Hematopoietic multipotent progenitor cell treated with erythropoietin and hydrocortisone succinate and interleukin-3 and kit ligand, for 17 days (in vitro differentiated cells): Measurements from ENCODE around the gene RHBDF2.
"Not testable (repeated sequence)": the region's sequence is repeated elsewhere in the genome, so short reads cannot be mapped to it uniquely, and the experiment has no call there.

Experiments
- DNase-seq: peaks from one replicate; pipeline ENCODE4 v3.0.0-alpha.2; 2015; ENCODE audit warnings: low spot score

Gene RHBDF2

DNA sequence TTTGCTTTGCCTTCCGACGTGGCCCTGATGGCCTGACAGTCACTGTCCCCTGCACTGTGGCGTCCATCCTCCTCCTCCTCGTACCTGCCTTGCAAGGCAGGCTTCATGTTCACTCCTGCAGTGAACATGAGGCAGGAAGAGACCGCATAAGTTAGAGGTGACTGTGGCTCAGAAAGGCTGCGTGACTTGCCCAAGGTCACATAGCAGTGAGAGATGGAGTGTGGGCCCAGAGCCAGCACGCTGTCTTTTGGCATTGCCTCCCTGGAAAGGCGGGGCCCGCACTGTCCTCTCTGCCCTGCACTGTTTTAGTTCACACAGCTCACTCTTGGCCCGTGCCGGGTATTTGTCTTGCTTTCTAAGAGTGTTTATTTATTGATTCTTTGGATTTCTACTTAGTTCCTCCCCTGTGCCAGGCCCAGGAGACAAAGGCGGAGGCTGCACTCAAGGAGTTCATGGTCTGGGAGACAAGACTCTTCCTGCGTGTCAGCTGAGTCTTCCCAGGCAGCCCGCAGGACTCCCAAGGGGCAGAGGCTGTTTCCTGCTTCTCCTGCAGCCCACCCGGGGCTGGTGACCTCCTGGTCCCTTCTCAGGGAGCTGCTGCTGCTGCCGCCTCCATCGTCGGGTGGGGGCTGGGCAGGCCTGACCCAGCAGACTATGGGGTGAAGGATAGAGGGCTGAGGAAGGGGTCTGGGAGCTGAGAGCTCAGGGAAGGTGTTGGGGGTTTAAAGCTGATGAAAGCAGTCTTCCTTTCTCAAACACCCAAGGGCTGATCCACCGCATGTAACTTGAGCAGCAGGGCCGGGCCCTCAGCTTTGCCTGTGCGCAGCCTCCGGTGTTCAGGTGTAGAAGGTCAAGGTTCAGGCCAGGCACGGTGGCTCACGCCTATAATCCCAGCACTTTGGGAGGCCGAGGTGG, 23.6 kb upstream of the RHBDF2 start:
- DNase-seq: no peak

DNA sequence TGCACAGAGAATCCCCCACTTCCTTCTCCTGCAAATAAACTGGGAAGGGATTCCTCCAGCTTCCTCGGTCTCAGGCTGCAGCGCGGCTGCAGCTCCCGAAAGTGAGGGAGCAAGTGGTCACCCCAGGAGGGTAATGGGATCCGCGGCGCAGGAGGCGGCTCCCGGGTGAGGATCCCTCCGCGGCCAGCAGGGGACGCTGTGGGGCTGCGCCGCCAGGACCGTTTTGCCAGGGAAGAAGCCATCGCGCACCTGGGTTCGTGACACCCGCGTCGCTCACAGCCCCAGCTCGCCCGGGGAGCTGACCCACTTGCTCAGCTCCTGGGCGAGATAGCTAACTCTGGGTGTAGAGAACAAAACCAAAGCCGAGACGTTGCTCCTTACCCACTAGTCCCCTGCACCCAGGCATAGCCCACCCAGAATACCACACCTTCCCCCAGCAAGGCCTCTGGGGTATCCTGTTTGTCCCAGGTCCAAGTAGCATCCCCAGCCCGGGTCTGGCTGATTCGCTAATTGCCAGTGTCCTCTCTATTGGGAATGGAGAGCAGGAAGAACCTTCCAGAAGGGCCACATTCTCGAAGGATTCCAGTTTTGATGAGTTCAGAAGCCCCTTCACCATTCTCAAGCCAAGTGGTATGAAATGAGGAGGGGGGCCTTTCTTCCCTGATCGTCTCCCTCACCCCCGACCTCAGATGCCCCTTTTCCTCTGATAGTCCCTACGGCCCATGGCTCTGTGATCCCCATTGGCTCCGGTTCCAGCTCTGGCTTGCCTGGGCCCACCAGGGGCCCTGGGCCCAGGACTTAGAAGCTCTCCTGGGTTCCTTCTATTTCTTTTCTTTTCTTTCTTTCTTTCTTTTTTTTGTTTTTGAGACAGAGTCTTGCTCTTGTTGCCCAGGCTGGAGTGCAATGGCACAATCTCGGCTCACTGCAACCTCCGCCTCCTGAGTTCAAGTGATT, 22.1 kb upstream of the RHBDF2 start:
- peak; percentile 75 for DNase-seq

DNA sequence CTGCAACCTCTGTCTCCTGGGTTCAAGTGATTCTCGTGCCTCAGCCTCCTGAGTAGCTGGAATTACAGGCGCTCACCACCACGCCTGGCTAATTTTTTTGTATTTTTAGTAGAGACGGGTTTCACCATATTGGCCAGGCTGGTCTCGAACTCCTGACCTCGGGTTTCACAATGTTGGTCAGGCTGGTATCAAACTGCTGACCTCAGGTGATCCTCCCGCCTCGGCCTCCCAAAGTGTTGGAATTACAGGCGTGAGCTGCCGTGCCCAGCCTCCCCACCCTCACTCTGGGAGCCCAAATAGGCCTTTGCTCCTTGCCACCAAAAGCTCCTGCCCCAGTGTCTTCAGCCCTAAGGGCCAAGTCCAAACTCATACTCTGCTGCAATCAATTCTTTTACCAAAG, 20.5 kb upstream of the RHBDF2 start:
- not testable (repeated sequence) for DNase-seq

DNA sequence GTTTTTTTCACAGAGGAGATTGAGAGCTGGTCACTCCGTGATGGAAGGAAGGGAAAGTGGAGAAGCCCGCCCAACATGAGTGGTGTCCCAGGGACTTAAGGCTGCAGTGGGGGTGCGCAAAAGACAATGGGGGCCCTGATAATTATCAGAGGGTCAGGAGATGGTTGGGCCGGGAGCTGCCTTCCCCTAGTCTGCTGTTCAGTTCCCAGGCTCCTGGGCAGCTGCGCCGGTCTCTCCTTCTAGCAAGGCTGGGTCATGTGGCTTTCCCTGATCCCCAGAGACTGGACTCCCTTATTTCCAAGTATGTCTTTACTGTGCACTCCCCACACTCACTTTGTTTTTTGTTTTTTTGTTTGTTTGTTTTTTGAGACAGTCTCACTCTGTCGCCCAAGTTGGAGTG, 20.0 kb upstream of the RHBDF2 start:
- no peak for DNase-seq

DNA sequence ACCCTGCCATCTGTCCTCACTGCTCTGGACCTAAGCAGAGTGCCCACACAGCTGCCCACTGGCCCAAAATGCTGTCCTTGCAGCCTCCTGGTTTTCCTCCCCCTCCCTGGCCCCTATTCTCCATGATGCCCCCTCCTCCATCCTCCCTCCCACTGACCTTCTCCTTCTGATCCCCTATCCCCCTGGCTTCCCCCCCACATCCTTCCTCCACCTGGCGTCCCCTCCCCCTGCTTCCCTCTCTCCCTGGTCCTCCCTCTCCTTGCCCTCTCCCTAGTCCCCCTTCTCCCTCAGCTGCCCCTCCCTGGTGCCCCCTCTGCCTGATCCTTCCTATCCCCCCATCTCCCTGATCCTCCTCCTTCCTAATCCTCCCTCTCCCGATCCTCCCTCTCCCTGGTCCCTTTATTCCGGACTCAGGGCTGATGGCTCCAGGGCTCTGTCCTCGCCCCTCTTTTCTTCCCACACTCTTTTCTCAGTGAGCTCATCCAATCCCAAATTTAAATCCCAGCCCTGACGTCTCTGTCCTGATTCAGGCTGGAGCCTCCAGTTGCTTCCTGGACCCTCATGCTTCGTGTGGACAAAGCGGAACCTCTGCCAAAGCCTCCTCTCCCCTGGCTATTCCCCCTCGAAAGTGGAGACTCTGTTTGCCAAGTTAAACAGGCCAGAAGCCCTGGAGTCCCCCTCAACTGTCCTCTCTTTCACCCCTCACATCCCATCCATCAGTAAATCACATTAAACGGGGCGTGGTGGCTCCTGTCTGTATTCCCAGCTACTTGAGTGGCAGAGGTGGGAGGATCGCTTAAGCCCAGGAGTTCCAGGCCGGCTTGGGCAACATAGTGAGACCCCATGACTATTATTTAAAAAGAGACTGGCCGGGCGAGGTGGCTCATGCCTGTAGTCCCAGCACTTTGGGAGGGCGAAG, 18.1 kb upstream of the RHBDF2 start:
- no peak for DNase-seq

DNA sequence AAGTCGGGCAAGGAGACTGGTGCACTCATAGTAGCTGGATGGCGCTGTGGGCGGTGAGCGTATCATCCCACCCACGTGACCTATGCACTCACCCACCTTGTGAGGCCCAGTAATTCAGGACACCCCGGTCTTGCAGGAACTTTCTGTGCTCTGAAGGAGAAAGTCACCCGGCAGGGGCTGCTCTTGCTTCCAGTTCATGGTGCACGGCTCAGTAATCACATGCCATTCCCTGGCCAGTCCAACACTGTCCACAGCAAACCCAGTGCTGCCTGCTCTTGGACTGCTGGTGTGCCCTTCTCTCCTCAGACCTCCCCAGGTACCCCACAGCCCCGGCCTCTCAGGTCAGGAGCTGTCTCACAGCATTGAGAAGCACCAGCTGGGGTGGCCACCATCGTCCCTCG, 16.4 kb upstream of the RHBDF2 start:
- no peak for DNase-seq

DNA sequence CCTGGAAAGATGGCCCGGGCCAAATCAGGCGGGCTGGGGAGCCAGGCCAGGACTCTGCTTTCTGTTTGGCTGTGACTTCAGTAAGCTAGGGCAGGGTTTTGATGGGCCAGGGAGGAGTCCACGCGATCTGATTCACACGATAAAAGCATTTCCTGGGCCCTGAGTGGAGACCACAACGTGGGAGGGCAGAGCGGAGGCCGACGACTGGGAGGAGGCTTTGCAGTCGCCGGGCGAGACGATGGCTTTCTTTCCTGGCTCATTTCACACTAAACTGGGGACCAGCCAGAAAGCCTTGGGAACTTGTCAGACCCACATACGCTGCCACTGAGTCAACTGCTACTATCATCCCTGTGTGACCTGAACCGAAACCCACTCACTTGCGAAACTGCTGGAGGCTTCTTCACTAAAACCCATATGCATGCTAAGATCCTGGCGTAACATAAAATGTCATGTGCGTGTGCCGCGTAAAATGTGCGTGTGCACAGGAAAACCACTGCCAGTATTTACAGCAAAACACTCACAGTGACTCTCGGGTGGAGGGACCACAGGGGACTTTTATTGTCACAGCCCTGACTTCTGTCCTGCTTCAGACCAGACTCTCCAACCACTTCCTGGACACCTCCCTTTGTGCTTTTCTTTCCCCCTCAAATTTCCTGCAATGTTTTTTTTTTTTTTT, 14.2 kb upstream of the RHBDF2 start:
- no peak for DNase-seq

DNA sequence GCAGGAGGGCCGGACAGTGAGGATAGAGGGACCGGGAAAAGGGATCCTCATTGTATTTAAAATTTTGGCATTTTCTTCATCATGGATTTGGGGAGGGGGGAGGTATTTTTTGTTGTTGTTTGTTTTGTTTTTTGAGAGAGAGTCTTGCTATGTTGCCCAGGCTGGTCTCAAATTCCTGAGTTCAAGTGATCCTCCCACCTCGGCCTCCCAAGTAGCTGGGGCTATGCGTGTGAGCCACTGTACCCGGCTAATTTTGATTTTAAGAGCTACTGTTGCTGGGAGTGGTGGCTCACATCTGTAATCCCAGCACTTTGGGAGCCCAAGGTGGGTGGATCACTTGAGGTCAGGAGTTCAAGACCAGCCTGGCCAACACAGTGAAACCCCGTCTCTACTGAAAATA, 13.1 kb upstream of the RHBDF2 start:
- DNase-seq: not testable (repeated sequence)

DNA sequence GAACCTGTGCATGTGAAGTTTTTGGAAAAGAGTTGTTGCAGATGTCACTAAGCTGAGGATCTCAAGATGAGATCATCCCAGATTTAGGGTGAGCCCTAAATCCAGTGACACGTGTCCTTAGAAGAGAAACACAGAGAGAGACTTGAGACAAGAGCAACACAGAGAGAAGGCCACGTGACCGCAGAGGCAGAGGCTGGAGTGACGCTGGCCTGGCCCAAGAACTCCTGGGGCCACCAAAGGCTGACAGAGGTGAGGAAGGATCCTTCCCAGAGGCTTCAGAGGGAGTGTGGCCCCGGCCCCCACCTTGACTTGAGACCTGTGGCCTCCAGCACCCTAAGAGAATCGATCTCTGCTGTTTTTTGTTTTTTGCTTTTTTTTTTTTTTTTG, 12.1 kb upstream of the RHBDF2 start:
- DNase-seq: no peak

DNA sequence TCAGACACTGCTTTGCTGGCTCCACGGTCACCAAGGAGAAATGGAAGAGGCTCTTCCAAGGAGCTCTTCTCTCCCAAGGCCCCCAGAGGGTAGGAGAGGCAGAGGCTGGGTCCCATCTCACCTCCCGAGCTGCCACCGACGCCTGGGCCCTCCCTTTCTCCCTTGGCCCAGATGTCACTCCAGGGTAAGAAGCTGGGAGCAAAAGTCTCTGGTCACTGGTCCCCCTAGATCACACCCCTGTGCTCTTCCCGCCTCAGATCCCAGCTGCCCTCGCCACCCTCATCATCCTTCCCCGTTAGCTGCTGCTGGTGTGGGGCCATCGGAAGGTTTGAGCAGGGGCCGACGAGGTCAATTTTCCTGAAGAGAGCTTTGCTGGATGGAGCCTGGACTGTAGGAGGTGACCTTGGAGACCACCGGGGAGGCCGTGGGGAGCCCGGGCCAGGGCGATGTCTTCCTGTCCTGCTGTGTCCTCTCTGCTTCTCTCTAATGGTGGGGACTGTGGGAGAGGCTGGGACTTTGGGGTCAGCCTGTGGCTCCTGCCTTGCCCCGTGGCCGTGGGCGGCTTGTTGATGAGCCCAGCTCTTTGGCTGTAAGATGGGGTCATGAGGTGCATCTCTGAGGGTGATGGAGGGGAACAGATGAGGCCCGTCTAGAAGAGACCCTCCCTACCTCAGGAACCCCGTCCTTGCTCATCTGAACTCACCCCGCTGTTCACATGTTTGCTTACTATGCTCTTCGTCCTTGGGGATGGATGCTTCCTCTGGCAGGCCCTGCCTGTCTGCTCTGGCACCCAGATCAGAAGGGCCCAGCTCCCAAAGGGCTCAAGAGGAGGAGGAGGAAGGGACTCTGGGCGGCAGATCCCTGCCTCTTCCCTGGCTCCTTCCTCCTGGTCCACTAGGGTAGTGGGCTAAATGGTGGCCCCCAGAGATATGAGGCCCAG, 11.4 kb upstream of the RHBDF2 start:
- DNase-seq: no peak

DNA sequence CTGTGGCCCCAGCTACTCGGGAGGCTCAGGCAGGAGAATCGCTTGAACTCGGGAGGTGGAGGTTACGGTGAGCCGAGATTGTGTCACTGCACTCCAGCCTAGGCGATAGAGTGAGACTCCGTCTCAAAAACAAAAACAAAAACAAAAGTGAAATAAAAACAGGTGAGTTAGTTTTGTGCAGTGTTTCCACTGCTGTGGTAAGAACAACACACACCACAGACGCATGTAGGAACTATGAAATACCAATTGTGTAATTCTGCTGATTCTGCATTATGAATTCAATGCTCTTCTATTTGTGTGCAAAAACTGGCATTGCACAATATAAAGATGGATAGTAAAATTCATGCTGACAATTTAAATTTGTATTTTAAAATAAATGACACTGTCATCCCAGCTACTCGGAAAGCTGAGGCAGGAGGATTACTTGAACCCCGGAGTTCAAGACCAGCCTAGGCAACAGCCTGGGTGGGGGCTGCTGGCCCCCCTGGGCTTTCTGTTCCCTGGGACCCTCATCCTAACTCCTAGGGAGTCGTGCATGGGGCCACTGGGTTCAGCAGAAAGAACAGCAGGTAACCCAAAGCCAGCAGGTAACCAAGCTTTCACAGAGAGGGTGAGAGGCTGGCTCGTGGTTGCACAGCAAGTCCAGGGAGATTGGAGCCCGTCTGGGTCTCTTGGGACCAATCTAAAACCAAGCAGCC, 10.6 kb upstream of the RHBDF2 start:
- no peak for DNase-seq

DNA sequence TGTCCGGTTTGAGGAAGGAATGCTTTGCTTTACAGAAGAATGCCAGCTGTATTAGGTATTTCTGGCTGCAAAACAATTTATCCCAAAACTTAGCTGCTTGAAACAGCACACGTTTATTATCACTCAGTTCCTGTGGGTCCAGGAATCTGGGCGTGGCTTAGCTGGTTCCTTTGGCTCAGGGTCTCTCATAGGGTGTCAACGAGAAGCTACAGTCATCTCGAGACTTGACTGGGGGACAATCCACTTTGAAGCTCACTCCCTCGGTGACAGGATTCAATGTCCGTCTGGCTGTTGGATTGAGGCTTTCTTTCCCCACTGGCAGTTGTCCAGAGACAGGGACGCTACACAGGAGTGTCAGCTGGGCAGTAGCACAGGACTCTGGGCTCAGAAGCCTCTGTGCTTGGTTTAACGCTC, 9.6 kb upstream of the RHBDF2 start:
- no peak for DNase-seq

DNA sequence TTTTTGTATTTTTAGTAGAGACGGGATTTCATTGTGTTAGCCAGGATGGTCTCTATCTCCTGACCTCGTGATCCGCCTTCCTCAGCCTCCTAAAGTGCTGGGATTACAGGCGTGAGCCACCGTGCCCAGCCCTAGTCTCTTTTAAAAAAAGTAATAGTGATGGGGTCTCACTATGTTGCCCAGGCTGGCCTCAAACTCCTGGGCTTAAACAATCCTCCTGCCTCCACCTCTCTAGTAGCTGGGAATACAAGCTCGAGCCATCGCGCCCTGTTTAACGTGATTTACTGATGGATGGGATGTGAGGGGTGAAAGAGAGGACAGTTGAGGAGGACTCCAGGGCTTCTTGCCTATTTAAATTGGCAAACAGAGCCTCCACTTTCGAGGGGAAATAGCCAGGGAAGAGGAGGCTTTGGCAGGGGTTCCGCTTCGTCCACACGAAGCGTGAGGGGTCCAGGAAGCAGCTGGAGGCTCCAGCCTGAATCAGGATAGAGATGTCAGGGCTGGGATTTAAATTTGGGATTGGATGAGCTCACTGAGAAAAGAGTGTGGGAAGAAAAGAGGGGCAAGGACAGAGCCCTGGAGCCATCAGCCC, 7.3 kb upstream of the RHBDF2 start:
- DNase-seq: not testable (repeated sequence)

DNA sequence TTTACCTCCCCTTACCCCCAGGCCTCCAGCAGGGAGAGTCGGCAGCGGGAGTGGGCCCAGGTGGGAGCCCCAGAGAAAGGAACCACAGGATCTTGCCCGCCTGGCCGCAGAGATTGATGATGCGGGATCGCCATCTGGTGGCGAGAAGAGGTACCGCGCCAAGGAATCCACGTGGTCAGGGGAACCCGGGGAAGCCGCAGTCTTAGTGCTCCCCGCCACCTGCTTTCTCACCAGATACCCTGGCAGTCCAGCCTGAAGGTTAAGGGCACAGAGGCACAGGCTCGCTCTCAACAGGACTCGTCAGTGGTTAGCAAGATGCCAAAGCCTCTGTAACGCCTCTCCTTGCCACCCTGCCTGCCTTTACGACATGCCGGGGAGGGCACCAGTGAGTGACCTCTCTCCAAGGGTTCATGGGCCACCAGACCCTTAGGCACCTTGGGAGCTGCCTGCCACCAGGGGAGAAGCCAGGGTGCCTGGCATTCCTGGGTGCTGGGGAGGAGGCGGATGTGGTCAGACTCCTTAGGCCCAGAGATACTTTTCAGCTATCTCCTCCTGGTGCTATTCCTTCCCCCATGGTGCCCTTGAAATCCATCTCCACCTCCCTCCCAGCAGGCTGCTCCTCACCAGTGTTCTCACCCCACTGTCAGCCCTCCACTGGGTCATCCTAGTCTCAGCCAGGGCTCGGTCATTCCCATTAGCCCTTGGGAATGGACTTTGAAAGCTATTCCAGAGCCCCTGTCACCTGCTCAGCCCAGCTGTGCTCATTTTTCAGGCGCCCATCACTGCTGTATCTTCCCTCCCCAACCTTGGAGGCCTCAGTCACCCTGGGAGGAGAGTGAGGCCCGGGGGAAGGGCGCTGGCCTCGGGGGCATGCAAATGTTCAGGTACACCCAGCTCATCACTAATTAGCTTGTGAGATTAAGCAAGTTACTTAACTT, 5.5 kb upstream of the RHBDF2 start:
- DNase-seq: peak; percentile 85

DNA sequence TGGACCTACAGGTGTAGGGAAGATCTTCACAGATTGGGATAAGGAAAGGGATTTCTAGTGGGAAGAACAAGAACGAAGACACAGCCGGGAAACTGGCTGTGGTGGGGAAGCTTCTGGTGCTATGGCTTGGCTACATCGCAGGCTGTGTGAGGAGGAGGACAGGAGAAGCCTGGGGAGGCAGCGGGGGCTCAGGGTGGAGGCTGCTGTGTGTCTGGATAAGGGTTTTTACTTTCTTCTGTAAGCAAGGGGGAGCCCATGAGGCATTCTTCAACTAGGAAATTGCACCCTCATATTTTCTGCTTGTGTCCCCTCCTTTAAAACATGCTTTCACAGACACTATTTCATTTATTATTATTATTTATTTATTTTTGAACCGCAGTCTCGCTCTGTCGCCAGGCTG, 2.9 kb upstream of the RHBDF2 start:
- DNase-seq: no peak

DNA sequence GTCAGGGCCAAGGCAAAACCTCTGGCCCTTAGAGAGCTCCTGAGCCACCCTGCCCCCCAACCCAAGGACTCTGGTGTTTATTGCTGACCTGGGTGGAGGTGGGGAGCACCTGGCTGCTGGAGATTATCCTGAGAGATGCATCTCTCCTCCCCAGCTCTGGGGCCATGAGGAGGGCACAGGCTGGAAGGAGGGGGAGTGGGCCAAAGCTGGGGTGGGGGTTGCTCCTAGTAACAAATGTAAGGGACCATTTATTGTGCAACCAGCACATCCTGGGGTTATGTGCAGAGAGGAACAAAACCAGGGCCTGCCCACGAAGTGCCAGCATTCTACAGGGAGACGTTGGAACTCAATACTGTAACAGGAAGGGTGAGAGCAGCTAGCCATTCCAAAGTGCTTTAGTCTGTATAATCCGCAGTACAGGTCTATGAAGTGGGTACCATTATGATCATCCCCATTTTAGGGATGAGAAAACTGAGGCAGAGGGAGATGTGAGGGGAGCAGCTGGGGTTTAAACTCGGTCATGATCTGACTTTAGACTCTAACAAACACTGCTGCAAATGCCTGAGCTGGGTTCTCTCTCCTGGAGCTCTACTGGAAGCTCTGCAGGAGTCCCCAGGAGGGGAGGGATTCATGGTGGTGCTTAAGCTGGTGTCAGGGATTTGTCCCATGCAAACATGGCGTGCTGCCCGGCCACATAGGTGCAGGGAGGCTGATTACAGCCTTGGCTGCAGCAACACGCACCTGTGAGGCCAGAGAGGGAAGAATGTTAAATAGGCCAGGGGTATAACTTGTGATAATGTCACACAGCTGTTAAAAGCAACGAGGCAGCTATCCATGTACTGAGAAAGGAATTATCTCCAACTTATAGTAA, 1.4 kb upstream of the RHBDF2 start:
- no peak for DNase-seq

DNA sequence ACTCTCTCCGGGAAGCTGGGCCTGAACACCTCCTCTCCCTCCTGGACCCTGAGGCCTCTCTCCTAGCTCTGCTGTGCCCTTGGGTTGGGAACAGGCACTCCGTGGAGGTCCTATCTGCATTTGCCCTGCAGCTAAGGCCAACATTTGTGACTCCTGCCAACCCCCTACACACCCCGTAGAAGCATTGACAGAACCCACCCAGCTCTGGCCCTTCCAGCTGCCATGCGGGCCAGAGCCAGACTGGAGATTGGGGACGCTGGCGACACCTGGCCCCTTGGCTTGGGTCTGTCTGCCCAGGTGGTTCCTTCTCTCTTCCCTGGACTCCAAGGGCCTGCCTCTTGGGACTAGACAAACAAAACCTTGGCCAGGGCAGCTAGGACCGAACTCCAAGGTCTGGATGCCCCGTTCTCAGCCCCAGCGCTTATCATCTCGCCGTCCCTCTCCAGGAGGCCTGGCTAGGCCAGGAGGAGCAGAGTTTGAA, 644 bp upstream of the RHBDF2 start:
- DNase-seq: no peak
